Endothelial cell of umbilical vein (primary cell): ENCODE measurements around the gene VSIR.

Experiments
- CTCF ChIP-seq, 2 donors: IDR thresholded peaks; 1 replicate in 1 of 2; 2 replicates in 1 of 2; pipeline ENCODE4 v1.5.1; 2011; ENCODE audit warnings: low read length in 2 of 2, mild to moderate bottlenecking in 2 of 2, moderate library complexity in 2 of 2, control low read depth in 1 of 2, inconsistent platforms in 1 of 2, low read depth in 1 of 2; ENCODE audit not compliant: insufficient read depth in 1 of 2; ENCODE audit errors: extremely low read depth in 1 of 2
- EZH2 ChIP-seq: IDR thresholded peaks from 2 replicates; pipeline ENCODE4 v1.6.1; 2012; ENCODE audit warnings: borderline replicate concordance, low read depth, mild to moderate bottlenecking, moderate library complexity, low read length, inconsistent platforms; ENCODE audit not compliant: severe bottlenecking
- FOS ChIP-seq: IDR thresholded peaks from 2 replicates; pipeline ENCODE4 v1.6.1; 2011; ENCODE audit warnings: mild to moderate bottlenecking, low read length, moderate library complexity, borderline replicate concordance; ENCODE audit not compliant: insufficient read depth
- GATA2 ChIP-seq: IDR thresholded peaks from 2 replicates; pipeline ENCODE4 v1.7.0; 2011; ENCODE audit warnings: low read depth, mild to moderate bottlenecking, moderate library complexity, mixed read lengths, low read length; ENCODE audit not compliant: insufficient read length, insufficient read depth
- MAX ChIP-seq: IDR thresholded peaks from 2 replicates; pipeline ENCODE4 v1.6.1; 2011; ENCODE audit not compliant: insufficient read depth, insufficient read length
- MYC ChIP-seq: IDR thresholded peaks from one replicate; pipeline ENCODE4 v1.6.1; 2011; ENCODE audit warnings: mild to moderate bottlenecking, low read depth, low read length
- POLR2A ChIP-seq: IDR thresholded peaks from 2 replicates; pipeline ENCODE4 v1.6.1; 2012; ENCODE audit warnings: low read depth, mild to moderate bottlenecking, control low read depth, low read length
- POLR2AphosphoS5 ChIP-seq: IDR thresholded peaks from 2 replicates; pipeline ENCODE4 v1.6.1; 2012; ENCODE audit warnings: low read depth, mild to moderate bottlenecking, control low read depth, low read length, moderate library complexity; ENCODE audit not compliant: insufficient read depth

GRCh38 chr10:71770255-71770654 is 3.1 kb downstream of the VSIR start:
- TF ChIP-seq CTCF (IDR thresholded peaks at IDR 0.05; ENCODE audit: extremely low read depth in 1 of 2, insufficient read depth in 1 of 2, low read depth in 1 of 2, low read length in 2 of 2), result no peak
- no peak for TF ChIP-seq MYC
- no peak for TF ChIP-seq MAX
- no peak for TF ChIP-seq POLR2AphosphoS5
- TF ChIP-seq POLR2A, result no peak
- TF ChIP-seq EZH2, result no peak
- TF ChIP-seq GATA2, result no peak
- TF ChIP-seq FOS, result no peak
